Measurements from ENCODE around the gene KANK2. TPM values are rescaled to one million over a fixed set of nuclear protein-coding genes. Genes with fewer than 3 reads are reported as not detected.

KANK2 gene
- total and polyA plus RNA-seq, 2 experiments from 2014 or later, result 15.9 to 65.4 TPM

DNA sequence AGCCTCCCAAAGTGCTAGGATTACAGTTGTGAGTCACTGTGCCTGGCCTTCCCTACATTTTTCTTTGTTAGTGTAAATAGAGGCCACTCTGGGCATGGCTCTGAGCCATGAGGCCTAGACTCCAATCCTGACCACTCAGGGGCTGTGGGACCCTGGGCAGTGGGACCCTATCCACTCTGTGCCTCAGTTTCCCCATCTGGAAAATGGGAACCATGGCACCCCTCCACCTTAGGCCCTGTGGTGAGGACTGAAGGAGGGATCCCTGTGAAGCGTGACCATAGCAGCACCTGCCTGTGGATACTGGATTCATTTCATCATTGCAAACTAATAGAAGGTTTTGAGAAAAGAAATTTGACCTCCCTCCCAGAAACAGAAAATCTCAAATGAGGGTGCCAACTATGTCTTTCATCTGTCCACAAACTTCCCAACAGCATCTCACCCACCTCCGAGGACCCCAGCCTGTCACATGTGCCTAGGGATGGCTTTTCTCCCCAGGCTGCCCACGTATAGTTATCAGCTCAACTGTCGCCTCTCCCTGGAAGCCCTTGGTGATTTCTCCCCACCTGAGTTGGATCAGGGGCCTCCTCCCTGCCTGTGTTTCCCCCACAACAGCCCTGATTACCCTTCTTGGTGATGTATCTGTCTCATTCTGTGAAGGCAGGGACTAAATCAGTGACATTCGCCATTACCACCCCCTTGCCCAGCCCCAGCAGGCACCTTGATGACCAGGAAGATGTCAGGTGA lies 47.7 kb upstream of the KANK2 start:
- H4K20me1 ChIP-seq (replicated peaks; ENCODE audit: insufficient read depth), result no peaks in the 10 kb centered on the region; the same call in 1 of the 2 replicates
- DNase-seq (ENCODE audit: low spot score), result no peak
- no peak overlapping the region for H3K4me2 ChIP-seq
- no peak for ATAC-seq
- H3K36me3 ChIP-seq (ENCODE audit: insufficient read depth), result peaks cover 6% of the 10 kb centered on the region; the same call in 1 of the 2 replicates
- Mint-ChIP-seq H3K27me3 (ENCODE audit: insufficient read depth, low read depth, poor library complexity) (peaks cover 10% of the 10 kb centered on the region), H3K36me3 (ENCODE audit: low read depth) (peaks cover 34% of the 10 kb centered on the region), H3K4me3 (no peak overlapping the region), H3K27ac (no peak overlapping the region), H3K4me1 (0 out of 3 replicates have a peak, but pooled peaks cover 4% of the 10 kb centered on the region), H3K9me3 (no peaks in the 10 kb centered on the region)
- no peaks in the 10 kb centered on the region for H3K79me2 ChIP-seq (replicated peaks; ENCODE audit: insufficient read depth)
- no peaks in the 10 kb centered on the region for H3K9me2 ChIP-seq (ENCODE audit: insufficient read depth)
- no peaks in the 10 kb centered on the region for H3K27me3 ChIP-seq (ENCODE audit: insufficient read depth)
- no peak overlapping the region for H2AFZ ChIP-seq
- no peak overlapping the region for H3K27ac ChIP-seq (ENCODE audit: low read depth)
- TF ChIP-seq REST (IDR thresholded peaks at IDR 0.05; ENCODE audit: unreplicated experiment) (no peak), JUNB (IDR thresholded peaks at IDR 0.05; ENCODE audit: unreplicated experiment) (no peak), CTCF (conservative IDR thresholded peaks at IDR 0.05; ENCODE audit: low read depth in 2 of 2) (no peak), EZH2phosphoT487 (IDR thresholded peaks at IDR 0.05; ENCODE audit: unreplicated experiment) (no peak), ZNF331 (CRISPR knock-in tag; IDR thresholded peaks at IDR 0.05; ENCODE audit: low read depth) (no peak), NANOG (IDR thresholded peaks at IDR 0.05; ENCODE audit: borderline replicate concordance) (no peak), STAT1 (IDR thresholded peaks at IDR 0.05; ENCODE audit: unreplicated experiment) (no peak), ETS1 (IDR thresholded peaks at IDR 0.05) (no peak), EZH2 (IDR thresholded peaks at IDR 0.05; ENCODE audit: low read depth, unreplicated experiment) (no peak), ZNF114 (CRISPR knock-in tag; IDR thresholded peaks at IDR 0.05) (no peak), CREB1 (CRISPR knock-in tag; IDR thresholded peaks at IDR 0.05; ENCODE audit: low read depth) (no peak), POLR2AphosphoS5 (IDR thresholded peaks at IDR 0.05; ENCODE audit: low read depth) (no peak)
- TF ChIP-seq, protein P1, sequence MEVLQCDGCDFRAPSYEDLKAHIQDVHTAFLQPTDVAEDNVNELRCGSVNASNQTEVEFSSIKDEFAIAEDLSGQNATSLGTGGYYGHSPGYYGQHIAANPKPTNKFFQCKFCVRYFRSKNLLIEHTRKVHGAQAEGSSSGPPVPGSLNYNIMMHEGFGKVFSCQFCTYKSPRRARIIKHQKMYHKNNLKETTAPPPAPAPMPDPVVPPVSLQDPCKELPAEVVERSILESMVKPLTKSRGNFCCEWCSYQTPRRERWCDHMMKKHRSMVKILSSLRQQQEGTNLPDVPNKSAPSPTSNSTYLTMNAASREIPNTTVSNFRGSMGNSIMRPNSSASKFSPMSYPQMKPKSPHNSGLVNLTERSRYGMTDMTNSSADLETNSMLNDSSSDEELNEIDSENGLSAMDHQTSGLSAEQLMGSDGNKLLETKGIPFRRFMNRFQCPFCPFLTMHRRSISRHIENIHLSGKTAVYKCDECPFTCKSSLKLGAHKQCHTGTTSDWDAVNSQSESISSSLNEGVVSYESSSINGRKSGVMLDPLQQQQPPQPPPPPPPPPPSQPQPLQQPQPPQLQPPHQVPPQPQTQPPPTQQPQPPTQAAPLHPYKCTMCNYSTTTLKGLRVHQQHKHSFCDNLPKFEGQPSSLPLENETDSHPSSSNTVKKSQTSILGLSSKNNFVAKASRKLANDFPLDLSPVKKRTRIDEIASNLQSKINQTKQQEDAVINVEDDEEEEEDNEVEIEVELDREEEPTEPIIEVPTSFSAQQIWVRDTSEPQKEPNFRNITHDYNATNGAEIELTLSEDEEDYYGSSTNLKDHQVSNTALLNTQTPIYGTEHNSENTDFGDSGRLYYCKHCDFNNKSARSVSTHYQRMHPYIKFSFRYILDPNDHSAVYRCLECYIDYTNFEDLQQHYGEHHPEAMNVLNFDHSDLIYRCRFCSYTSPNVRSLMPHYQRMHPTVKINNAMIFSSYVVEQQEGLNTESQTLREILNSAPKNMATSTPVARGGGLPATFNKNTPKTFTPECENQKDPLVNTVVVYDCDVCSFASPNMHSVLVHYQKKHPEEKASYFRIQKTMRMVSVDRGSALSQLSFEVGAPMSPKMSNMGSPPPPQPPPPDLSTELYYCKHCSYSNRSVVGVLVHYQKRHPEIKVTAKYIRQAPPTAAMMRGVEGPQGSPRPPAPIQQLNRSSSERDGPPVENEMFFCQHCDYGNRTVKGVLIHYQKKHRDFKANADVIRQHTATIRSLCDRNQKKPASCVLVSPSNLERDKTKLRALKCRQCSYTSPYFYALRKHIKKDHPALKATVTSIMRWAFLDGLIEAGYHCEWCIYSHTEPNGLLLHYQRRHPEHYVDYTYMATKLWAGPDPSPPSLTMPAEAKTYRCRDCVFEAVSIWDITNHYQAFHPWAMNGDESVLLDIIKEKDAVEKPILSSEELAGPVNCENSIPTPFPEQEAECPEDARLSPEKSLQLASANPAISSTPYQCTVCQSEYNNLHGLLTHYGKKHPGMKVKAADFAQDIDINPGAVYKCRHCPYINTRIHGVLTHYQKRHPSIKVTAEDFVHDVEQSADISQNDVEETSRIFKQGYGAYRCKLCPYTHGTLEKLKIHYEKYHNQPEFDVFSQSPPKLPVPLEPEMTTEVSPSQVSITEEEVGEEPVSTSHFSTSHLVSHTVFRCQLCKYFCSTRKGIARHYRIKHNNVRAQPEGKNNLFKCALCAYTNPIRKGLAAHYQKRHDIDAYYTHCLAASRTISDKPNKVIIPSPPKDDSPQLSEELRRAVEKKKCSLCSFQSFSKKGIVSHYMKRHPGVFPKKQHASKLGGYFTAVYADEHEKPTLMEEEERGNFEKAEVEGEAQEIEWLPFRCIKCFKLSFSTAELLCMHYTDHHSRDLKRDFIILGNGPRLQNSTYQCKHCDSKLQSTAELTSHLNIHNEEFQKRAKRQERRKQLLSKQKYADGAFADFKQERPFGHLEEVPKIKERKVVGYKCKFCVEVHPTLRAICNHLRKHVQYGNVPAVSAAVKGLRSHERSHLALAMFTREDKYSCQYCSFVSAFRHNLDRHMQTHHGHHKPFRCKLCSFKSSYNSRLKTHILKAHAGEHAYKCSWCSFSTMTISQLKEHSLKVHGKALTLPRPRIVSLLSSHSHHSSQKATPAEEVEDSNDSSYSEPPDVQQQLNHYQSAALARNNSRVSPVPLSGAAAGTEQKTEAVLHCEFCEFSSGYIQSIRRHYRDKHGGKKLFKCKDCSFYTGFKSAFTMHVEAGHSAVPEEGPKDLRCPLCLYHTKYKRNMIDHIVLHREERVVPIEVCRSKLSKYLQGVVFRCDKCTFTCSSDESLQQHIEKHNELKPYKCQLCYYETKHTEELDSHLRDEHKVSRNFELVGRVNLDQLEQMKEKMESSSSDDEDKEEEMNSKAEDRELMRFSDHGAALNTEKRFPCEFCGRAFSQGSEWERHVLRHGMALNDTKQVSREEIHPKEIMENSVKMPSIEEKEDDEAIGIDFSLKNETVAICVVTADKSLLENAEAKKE (CRISPR knock-in tag; IDR thresholded peaks at IDR 0.05), result no peak
- 0 out of 2 replicates have a peak, but pooled peaks cover 3% of the 10 kb centered on the region for H3F3A ChIP-seq (replicated peaks; ENCODE audit: low read depth)
- no peaks in the 10 kb centered on the region for H3K4me1 ChIP-seq (ENCODE audit: insufficient read depth)
- no peak overlapping the region for H3K4me3 ChIP-seq

Measured in GM23338 (cell line).